ENCODE data around the gene USP37.

Gene USP37

GRCh38 chr2:218446547-218446946 lies 121.6 kb downstream of the USP37 start:
- TF ChIP-seq, protein P1, sequence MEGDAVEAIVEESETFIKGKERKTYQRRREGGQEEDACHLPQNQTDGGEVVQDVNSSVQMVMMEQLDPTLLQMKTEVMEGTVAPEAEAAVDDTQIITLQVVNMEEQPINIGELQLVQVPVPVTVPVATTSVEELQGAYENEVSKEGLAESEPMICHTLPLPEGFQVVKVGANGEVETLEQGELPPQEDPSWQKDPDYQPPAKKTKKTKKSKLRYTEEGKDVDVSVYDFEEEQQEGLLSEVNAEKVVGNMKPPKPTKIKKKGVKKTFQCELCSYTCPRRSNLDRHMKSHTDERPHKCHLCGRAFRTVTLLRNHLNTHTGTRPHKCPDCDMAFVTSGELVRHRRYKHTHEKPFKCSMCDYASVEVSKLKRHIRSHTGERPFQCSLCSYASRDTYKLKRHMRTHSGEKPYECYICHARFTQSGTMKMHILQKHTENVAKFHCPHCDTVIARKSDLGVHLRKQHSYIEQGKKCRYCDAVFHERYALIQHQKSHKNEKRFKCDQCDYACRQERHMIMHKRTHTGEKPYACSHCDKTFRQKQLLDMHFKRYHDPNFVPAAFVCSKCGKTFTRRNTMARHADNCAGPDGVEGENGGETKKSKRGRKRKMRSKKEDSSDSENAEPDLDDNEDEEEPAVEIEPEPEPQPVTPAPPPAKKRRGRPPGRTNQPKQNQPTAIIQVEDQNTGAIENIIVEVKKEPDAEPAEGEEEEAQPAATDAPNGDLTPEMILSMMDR (conservative IDR thresholded peaks at IDR 0.05; ENCODE audit: low read depth, low read length) = no peak
- H3K4me3 ChIP-seq (ENCODE audit: low read length) = no peak overlapping the region
- DNase-seq (ENCODE audit: low read depth) = no peak

GRCh38 chr2:218445602-218446001 lies 122.5 kb downstream of the USP37 start:
- DNase-seq (ENCODE audit: low read depth) = no peak
- TF ChIP-seq, protein P1 (conservative IDR thresholded peaks at IDR 0.05; ENCODE audit: low read depth, low read length) = no peak
- no peak overlapping the region for H3K4me3 ChIP-seq (ENCODE audit: low read length)

GRCh38 chr2:218444692-218445357 lies 123.3 kb downstream of the USP37 start:
- TF ChIP-seq, protein P1 (conservative IDR thresholded peaks at IDR 0.05; ENCODE audit: low read depth, low read length) = no peak

DNA sequence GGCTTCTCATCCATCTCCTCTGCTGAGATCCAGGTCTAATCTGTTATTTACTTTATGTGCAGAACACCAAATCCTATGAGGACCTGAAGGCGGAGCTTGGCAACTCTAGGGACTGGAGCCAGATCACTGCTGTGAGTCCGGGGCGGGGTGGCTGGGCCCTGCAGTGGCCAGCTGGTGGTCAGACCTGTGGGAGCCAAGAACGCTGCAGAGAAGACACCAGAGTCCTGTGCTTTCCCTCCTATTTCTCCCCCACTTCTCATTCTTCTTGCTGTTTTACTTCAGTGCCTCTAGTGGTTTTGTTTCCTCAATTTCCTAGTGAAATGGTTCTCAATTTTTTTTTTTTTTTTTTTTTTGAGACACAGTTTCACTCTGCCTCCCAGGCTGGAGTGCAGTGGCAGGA lies 129.6 kb downstream of the USP37 start:
- TF ChIP-seq, protein P1 (conservative IDR thresholded peaks at IDR 0.05; ENCODE audit: low read depth, low read length) = no peak
- no peak for DNase-seq (ENCODE audit: low read depth)
- H3K4me3 ChIP-seq (ENCODE audit: low read length) = no peak overlapping the region

More at GRCh38 chr2:218444692-218445357, 123.3 kb downstream of the USP37 start:
- H3K4me3 ChIP-seq (ENCODE audit: low read length) = no peak overlapping the region
- DNase-seq (ENCODE audit: low read depth) = no peak

GRCh38 chr2:218437969-218438368 lies 130.2 kb downstream of the USP37 start:
- TF ChIP-seq, protein P1 (conservative IDR thresholded peaks at IDR 0.05; ENCODE audit: low read depth, low read length) = no peak
- no peak for DNase-seq (ENCODE audit: low read depth)
- H3K4me3 ChIP-seq (ENCODE audit: low read length) = no peak overlapping the region

GRCh38 chr2:218436992-218437391 lies 131.2 kb downstream of the USP37 start:
- TF ChIP-seq, protein P1 (conservative IDR thresholded peaks at IDR 0.05; ENCODE audit: low read depth, low read length) = no peak
- no peak overlapping the region for H3K4me3 ChIP-seq (ENCODE audit: low read length)
- no peak for DNase-seq (ENCODE audit: low read depth)

All from retinal pigment epithelial cell (primary cell).